Effector CD4-positive, alpha-beta T cell (primary cell): ENCODE results near the gene CARNS1.

Experiments used
- DNase-seq: peaks from one replicate; pipeline ENCODE4 v3.0.0-alpha.2; 2020

Gene CARNS1

DNA sequence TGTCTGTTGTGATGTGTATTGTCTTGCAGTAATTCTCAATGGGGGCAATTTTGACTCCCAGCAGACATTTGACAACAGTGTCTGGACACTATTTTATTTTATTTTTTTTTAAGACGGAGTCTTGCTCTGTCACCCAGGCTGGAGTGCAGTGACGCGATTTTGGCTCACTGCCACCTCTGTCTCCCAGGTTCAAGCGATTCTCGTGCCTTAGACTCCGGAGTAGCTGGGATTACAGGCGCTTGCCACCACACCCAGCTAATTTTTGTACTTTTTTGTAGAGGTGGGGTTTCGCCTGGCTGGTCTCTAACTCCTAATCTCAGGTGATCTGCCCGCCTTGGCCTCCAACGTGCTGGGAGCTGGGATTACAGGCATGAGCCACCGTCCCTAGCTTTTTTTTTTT lies 14.2 kb downstream of the CARNS1 start:
- DNase-seq, result no peak

DNA sequence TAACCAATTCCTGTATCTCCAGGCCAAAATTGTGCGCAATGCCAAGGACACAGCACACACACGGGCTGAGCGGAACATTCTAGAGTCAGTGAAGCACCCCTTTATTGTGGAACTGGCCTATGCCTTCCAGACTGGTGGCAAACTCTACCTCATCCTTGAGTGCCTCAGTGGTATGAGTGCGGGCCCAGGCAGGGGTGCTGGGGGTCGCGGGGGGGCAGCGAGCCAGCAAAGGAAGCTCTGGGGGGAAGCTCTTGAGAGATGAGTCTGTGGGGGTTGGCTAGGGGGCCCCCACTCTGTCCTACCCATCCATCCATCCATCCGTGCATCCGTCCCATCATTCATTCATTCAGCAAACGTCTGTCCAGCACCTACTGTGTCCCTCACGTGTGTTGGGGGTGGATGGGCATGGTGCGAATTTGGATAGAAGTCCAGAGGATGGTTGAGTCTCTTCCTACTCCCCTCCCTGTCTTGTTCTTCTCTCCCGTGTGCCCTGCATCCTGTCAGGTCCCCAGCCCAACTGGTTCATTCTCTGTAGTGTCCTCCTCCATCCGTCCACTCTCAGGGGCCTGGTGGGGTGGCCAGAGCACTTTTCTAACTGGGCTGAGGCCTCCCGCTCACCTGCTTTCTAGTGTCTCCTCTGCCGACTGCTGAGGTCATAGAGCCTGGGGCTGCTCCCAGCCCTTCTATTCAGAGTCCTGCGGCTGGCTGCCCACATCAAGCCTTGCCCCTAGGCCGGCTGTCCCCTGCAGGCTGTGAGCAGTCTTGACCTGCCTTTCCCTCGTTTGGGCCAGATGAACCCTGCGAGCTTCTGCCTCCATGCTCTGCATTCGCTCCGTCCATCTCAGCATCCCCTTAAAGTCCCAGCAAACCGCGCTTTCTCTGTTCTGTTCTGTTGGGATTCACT lies 16.1 kb downstream of the CARNS1 start:
- no peak for DNase-seq

GRCh38 chr11:67432655-67433349 lies 17.3 kb downstream of the CARNS1 start:
- no peak for DNase-seq

- no peak for DNase-seq
These were observed 18.3 kb downstream of the CARNS1 start for GRCh38 chr11:67433536-67434394.

- no peak for DNase-seq
These were observed 19.0 kb downstream of the CARNS1 start for GRCh38 chr11:67434395-67434881.

DNA sequence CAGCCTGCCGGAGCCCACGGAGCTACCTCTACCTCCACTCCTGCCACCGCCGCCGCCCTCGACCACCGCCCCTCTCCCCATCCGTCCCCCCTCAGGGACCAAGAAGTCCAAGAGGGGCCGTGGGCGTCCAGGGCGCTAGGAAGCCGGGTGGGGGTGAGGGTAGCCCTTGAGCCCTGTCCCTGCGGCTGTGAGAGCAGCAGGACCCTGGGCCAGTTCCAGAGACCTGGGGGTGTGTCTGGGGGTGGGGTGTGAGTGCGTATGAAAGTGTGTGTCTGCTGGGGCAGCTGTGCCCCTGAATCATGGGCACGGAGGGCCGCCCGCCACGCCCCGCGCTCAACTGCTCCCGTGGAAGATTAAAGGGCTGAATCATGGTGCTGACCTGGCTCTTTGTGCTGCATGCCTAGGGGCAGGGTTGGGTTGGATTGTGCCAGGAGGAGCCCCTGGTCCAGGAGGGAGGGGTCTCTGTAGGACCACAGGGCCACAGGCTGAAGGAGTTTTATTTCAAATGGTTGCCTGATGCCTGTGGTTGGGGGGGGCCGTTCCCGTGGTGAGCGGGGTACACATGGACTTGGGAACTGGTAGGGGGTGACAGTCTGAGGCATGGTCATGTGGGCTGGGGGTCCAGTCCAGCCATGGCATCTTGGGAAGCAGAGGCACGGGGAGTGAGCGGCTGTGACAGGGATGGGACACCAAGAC lies 19.7 kb downstream of the CARNS1 start:
- DNase-seq, result no peak

- no peak for DNase-seq
These were observed 20.4 kb downstream of the CARNS1 start for GRCh38 chr11:67435727-67436458.

GRCh38 chr11:67436459-67437081 lies 21.1 kb downstream of the CARNS1 start:
- DNase-seq, result no peak

- DNase-seq, result peak; percentile 71
These were observed 21.8 kb downstream of the CARNS1 start, which contains the start of gene PTPRCAP for GRCh38 chr11:67437082-67437808. PTPRCAP (minus strand) TSS chr11:67437682; CDS start chr11:67437619, 63 bp downstream.

DNA sequence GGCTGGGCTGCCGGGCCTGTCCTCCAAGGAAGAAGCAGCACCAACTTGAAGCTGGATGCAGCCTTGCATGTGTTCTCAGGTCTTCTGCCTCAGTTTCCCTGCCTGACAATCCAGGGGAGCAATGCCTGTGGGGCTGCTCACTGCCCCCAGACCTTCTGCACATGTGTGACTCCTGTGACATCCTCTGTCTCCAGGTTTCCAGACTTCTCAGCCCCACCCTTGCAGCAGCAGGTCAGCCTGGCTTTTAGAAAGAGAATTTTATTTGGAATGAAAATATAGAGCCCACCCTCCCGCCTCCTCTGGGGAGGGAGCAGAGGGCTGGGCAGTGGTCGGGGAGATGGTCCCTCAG lies 22.3 kb downstream of the CARNS1 start:
- no peak for DNase-seq

GRCh38 chr11:67438158-67438902 lies 22.9 kb downstream of the CARNS1 start:
- DNase-seq, result peak; percentile 71

- DNase-seq, result no peak
These were observed 24.1 kb downstream of the CARNS1 start for GRCh38 chr11:67439321-67440228.

- no peak for DNase-seq
These were observed 25.0 kb downstream of the CARNS1 start for GRCh38 chr11:67440229-67441097.

- DNase-seq, result no peak
These were observed 25.7 kb downstream of the CARNS1 start for GRCh38 chr11:67441098-67441563.

DNA sequence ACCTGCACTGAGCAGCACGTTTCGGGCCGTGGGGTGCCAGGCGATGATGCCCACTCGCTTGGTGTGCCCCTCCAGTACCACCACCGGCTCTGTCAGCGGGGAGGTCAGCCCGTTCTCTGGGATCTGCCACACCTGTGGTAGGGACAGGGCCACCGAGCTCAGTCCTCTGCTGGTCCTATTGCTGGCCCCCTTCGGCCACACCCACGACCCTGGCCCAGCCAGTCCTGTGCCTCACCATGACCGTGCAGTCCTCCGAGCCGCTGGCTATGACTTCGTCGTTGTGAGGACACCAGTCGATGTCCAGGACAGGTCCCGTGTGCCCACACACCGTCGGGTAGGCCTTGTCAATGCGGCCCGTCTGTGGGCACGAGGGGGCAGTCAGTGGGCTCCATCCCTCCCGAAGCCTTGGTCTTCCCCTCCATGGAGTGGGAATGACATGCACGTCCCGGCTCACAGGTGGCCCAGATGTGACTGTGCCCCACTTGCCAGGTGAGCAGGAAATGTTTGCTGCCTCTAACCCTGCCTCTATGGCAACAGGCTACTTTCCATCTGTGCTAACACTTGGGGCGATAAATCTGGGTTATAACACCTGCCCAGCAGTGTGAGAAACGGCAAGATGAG lies 26.4 kb downstream of the CARNS1 start:
- DNase-seq, result no peak

DNA sequence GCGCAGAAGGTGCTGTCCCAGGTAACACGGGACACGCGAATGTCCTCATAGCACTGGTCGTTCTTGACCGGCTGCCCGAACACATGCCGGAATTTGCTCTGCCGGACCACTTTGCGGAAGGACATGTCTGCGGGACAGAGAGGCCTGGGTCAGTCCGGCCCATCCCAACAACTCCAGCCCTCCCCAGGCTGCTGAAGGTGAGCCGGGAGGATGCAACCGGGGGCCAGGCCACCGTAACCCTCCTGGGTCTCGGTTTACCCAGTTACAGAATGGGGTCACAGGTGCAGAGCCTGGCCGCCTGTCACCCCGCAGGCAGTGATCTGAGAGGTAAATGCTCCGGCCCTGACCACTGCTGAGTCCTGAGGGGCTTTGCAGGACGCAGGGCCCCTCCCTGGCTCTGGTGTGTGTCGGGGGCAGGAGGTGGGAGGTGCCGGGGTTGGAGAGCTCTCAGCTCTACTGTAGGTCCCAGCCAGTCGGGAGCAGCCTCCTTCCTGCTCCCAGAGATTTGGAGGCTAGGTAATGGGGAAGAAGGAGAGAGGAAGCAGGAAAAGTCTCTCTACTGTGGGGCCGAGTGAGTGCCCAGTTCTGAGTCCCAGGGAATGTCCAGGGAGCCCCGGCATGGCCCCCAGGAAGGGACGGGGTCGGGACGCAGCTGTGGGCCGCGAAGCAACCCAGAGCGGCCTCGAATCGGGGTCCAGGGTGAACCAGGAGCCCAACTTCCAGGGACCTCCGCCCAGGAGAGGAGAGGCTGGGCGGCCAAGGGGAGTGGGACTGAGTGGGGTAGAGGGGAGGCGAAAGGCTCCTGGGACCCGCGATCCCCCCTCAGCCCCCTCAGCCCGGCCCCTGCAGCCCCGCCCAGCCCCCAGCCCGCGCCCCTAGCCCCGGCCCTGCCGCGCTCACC lies 27.3 kb downstream of the CARNS1 start:
- DNase-seq, result no peak
